CD14-positive monocyte (primary cell): ENCODE measurements around the gene ROBO1. TPM values are rescaled to one million over a fixed set of nuclear protein-coding genes. Genes with fewer than 3 reads are reported as not detected.

Experiments used
- DNase-seq, 3 donors: peaks; one replicate each; pipeline ENCODE4 v3.0.0-alpha.2; 2011 to 2022
- H2AFZ ChIP-seq: 2 replicates; pipeline ENCODE4 v1.6.0; 2012; ENCODE audit warnings: mild to moderate bottlenecking, low read depth, low read length, inconsistent platforms; ENCODE audit not compliant: insufficient read depth, poor library complexity, severe bottlenecking
- H3K27ac ChIP-seq, 2 donors: 1 replicate in 1 of 2; 2 replicates in 1 of 2; pipeline ENCODE4 v1.5.1; 2012 to 2013; ENCODE audit warnings: low read length in 2 of 2, control low read depth in 1 of 2, inconsistent platforms in 1 of 2, low read depth in 1 of 2, mild to moderate bottlenecking in 1 of 2
- H3K27me3 ChIP-seq, 2 donors: one replicate each; pipeline versions ENCODE4 v1.6.0 to v1.6.1; 2011 to 2013; ENCODE audit warnings: low read length in 2 of 2; ENCODE audit not compliant: control insufficient read depth in 2 of 2, insufficient read depth in 2 of 2
- H3K36me3 ChIP-seq, 2 donors: replicated peaks in 1 of 2; 1 replicate in 1 of 2; 2 replicates in 1 of 2; pipeline versions ENCODE4 v1.5.1 to v1.6.1; 2012 to 2013; ENCODE audit warnings: low read length in 2 of 2, control low read depth in 1 of 2, inconsistent platforms in 1 of 2, mild to moderate bottlenecking in 1 of 2; ENCODE audit not compliant: insufficient read depth in 2 of 2, control insufficient read depth in 1 of 2
- H3K4me1 ChIP-seq, 2 donors: 1 replicate in 1 of 2; 2 replicates in 1 of 2; pipeline versions ENCODE4 v1.5.1 to v1.6.1; 2012 to 2013; ENCODE audit warnings: low read length in 2 of 2, control low read depth in 1 of 2, inconsistent platforms in 1 of 2, mild to moderate bottlenecking in 1 of 2, moderate library complexity in 1 of 2; ENCODE audit not compliant: insufficient read depth in 2 of 2, control insufficient read depth in 1 of 2
- H3K4me2 ChIP-seq: replicated peaks from 2 replicates; pipeline ENCODE3; 2012; ENCODE audit warnings: low read length, moderate library complexity, mild to moderate bottlenecking; ENCODE audit not compliant: poor library complexity, severe bottlenecking; ENCODE audit errors: extremely low read depth
- H3K4me3 ChIP-seq, 3 experiments: fragments of 200-600 bp in 1 of 3; sonication (generic) in 1 of 3; replicated peaks in 1 of 3; 1 replicate in 2 of 3; 2 replicates in 1 of 3; pipeline ENCODE4 v1.5.1; 2011 to 2013; ENCODE audit warnings: low read length in 3 of 3, mild to moderate bottlenecking in 3 of 3, control low read depth in 2 of 3, low read depth in 2 of 3, inconsistent platforms in 1 of 3, moderate library complexity in 1 of 3
- H3K79me2 ChIP-seq: 2 replicates; pipeline ENCODE4 v1.6.0; 2012; ENCODE audit warnings: mild to moderate bottlenecking, control low read depth, inconsistent platforms, low read length, moderate library complexity; ENCODE audit not compliant: insufficient read depth
- H3K9ac ChIP-seq: 2 replicates; pipeline ENCODE4 v1.6.0; 2017; ENCODE audit warnings: low read length, mild to moderate bottlenecking; ENCODE audit not compliant: insufficient read depth, poor library complexity, severe bottlenecking
- H3K9me3 ChIP-seq, 2 donors: replicated peaks in 1 of 2; 1 replicate in 1 of 2; 2 replicates in 1 of 2; pipeline versions ENCODE4 v1.5.1 to v1.6.1; 2012 to 2013; ENCODE audit warnings: low read length in 2 of 2, control low read depth in 1 of 2; ENCODE audit not compliant: control insufficient read depth in 1 of 2, insufficient read depth in 1 of 2
- H4K20me1 ChIP-seq: 2 replicates; pipeline ENCODE4 v1.6.0; 2012; ENCODE audit warnings: mild to moderate bottlenecking, low read length, control low read depth, moderate library complexity; ENCODE audit not compliant: insufficient read depth
- H3K27ac Mint-ChIP-seq, 7 donors: one replicate each; pipeline ENCODE4 v1.8.0; 2020; ENCODE audit warnings: mild to moderate bottlenecking in 7 of 7, mixed read lengths in 7 of 7, moderate library complexity in 6 of 7, inconsistent platforms in 2 of 7
- H3K27me3 Mint-ChIP-seq, 3 donors: one replicate each; pipeline ENCODE4 v1.8.0; 2021 to 2022; ENCODE audit warnings: low read depth in 3 of 3, mild to moderate bottlenecking in 3 of 3, mixed read lengths in 3 of 3, moderate library complexity in 3 of 3, inconsistent platforms in 1 of 3
- H3K36me3 Mint-ChIP-seq, 2 donors: one replicate each; pipeline ENCODE4 v1.8.0; 2020; ENCODE audit warnings: mixed read lengths in 2 of 2, inconsistent platforms in 1 of 2, mild to moderate bottlenecking in 1 of 2
- H3K4me1 Mint-ChIP-seq: one replicate; pipeline ENCODE4 v1.8.0; 2020; ENCODE audit warnings: mild to moderate bottlenecking, mixed read lengths
- H3K4me3 Mint-ChIP-seq, 2 donors: one replicate each; pipeline ENCODE4 v1.8.0; 2020; ENCODE audit warnings: mild to moderate bottlenecking in 2 of 2, mixed read lengths in 2 of 2, moderate library complexity in 1 of 2
- H3K9me3 Mint-ChIP-seq, 7 donors: one replicate each; pipeline ENCODE4 v1.8.0; 2020 to 2022; ENCODE audit warnings: mixed read lengths in 7 of 7, mild to moderate bottlenecking in 6 of 7, moderate library complexity in 6 of 7, inconsistent platforms in 2 of 7
- CTCF ChIP-seq: fragments of 200-600 bp; IDR thresholded peaks from one replicate; pipeline ENCODE4 v1.8.0; 2022; ENCODE audit warnings: antibody characterized with exemption, mild to moderate bottlenecking
- WGBS: methylation state at CpG from one replicate; pipeline ENCODE4 v1.1.5; 2013; ENCODE audit warnings: missing lambda C conversion rate; ENCODE audit not compliant: insufficient coverage; 5-methylcytosine and 5-hydroxymethylcytosine counted together
- intact Hi-C, 2 donors: fragments of 100-400 bp; cut with micrococcal nuclease; formaldehyde crosslinking; loops; one replicate each; pipeline versions ENCODE4 v1.15.0 to v1.15.1; 2023
- polyA plus RNA-seq, 3 donors: library from polyadenylated mRNA; depleted of rRNA in 1 of 3; unstranded in 2 of 3; stranded (reverse) in 1 of 3; fragments of 300-500 nt in 2 of 3; fragments of >200 nt in 1 of 3; fragmentation: Illumina TruSeq in 2 of 3; gene quantifications; 1 replicate in 2 of 3; 2 replicates in 1 of 3; pipeline ENCODE4 v1.2.3, GENCODE V29; 2012 to 2021

Gene ROBO1
- polyA plus RNA-seq, 3 donors, result 0.09 to 0.10 TPM; not detected in 1

GRCh38 chr3:79685108-79685507 lies 82.7 kb downstream of the ROBO1 start:
- Mint-ChIP-seq H3K4me1 (no peaks in the 10 kb centered on the region), H3K9me3 (peaks cover 0 to 13% (median 4%) of the 10 kb centered on the region in 7 donors), H3K36me3 (no peaks in the 10 kb centered on the region), H3K27me3 (peaks cover 0 to 1% (median 0%) of the 10 kb centered on the region in 3 donors), H3K27ac (no peak overlapping the region), H3K4me3 (no peak overlapping the region)
- Histone ChIP-seq H3K9ac (no peak overlapping the region), H3K4me1 (no peaks in the 10 kb centered on the region), H3K79me2 (no peaks in the 10 kb centered on the region), H4K20me1 (no peaks in the 10 kb centered on the region), H3K27me3 (no peaks in the 10 kb centered on the region), H3K36me3 (no peaks in the 10 kb centered on the region), H3K27ac (no peak overlapping the region), H3K4me2 (no peak overlapping the region), H3K9me3 (no peaks in the 10 kb centered on the region), H3K4me3 (no peak overlapping the region), H2AFZ (no peak overlapping the region)
- DNase-seq, result no peak
- no peak for TF ChIP-seq CTCF
- intact Hi-C loops, result no loop called here

GRCh38 chr3:79684041-79684440 lies 83.8 kb downstream of the ROBO1 start:
- Mint-ChIP-seq H3K4me3 (no peak overlapping the region), H3K27ac (no peak overlapping the region), H3K36me3 (no peaks in the 10 kb centered on the region), H3K4me1 (no peaks in the 10 kb centered on the region), H3K9me3 (peaks cover 0 to 13% (median 4%) of the 10 kb centered on the region in 7 donors), H3K27me3 (peaks cover 0 to 1% (median 0%) of the 10 kb centered on the region in 3 donors)
- H4K20me1 ChIP-seq, result no peaks in the 10 kb centered on the region
- no peak for DNase-seq
- no peaks in the 10 kb centered on the region for H3K79me2 ChIP-seq
- no peak overlapping the region for H3K4me3 ChIP-seq
- no peak overlapping the region for H3K27ac ChIP-seq
- no peak overlapping the region for H2AFZ ChIP-seq
- intact Hi-C loops, result no loop called here
- no peaks in the 10 kb centered on the region for H3K27me3 ChIP-seq
- TF ChIP-seq CTCF, result no peak
- no peak overlapping the region for H3K4me2 ChIP-seq
- WGBS, result no CpG with 5 or more reads among the region's 1 CpG
- H3K4me1 ChIP-seq, result no peaks in the 10 kb centered on the region
- no peaks in the 10 kb centered on the region for H3K9me3 ChIP-seq
- H3K36me3 ChIP-seq, result no peaks in the 10 kb centered on the region
- no peak overlapping the region for H3K9ac ChIP-seq
